GM21360 (cell line): ENCODE measurements around the gene ITPK1.

Experiments
- ATAC-seq: cut with Tn5 transposase; IDR thresholded peaks from one replicate; pipeline ENCODE4 v1.9.1; 2021; ENCODE audit warnings: mild to moderate bottlenecking, moderate library complexity; ENCODE audit not compliant: unreplicated experiment

Gene ITPK1

DNA sequence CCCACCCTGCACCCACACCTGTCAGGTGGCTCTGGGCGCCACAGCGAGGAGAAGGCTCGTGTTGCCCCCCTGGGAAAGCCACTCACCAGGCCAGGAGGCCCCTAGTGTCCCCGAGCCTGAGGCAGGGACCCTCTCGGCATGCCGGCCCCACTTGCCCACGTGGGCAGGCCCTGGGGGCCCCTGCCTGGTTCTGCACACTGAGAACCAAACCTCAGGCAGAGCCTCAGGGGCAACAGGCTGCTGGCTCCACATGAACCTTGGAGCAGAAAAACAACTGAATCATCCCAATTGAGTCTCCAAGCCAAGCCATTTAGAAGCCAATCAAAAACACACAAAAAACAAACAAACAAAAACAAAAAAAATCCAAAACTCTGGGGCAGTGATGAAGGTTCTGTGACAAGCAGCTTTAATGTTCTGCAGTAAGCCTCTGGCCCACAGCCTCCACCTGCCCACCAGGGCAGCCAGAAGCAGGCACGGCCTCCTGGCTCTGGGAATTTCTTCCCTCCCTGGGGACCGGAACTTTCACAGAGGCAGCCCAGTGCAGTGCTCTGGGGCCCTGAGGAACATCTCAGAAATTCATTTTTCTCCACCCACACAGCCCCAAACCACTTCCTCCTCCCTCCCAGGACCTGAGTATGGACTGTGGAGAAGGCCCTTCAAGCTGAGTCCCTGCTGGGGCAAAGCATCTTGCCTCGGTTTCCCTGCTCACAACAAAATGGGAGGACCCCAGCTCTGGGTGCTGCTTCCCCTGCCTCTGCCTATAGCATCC, 102.6 kb downstream of the ITPK1 start:
- ATAC-seq: peak; percentile 40

- no peak for ATAC-seq
These were observed 103.2 kb downstream of the ITPK1 start for GRCh38 chr14:93012506-93012905.

GRCh38 chr14:93011650-93012325, 103.9 kb downstream of the ITPK1 start:
- ATAC-seq: no peak

DNA sequence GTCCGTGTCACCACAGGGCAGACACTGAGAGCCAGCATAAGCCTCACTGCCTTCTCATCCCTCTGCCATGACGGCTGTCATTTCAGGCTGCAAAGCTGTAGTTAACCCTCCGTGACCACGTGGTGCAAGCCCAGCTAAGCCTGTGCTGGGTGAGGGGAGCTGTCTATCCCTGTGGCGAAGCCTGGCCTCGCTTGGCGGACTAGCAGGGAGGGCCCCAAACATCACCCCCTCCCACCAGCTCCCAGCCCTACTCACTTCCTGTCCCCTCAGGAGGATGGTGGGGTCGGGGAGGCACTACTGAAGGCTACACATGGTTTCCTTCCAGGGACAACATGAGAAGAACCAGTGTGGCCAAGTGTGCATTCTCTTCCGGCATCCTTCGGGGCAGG, 104.6 kb downstream of the ITPK1 start:
- ATAC-seq: no peak

DNA sequence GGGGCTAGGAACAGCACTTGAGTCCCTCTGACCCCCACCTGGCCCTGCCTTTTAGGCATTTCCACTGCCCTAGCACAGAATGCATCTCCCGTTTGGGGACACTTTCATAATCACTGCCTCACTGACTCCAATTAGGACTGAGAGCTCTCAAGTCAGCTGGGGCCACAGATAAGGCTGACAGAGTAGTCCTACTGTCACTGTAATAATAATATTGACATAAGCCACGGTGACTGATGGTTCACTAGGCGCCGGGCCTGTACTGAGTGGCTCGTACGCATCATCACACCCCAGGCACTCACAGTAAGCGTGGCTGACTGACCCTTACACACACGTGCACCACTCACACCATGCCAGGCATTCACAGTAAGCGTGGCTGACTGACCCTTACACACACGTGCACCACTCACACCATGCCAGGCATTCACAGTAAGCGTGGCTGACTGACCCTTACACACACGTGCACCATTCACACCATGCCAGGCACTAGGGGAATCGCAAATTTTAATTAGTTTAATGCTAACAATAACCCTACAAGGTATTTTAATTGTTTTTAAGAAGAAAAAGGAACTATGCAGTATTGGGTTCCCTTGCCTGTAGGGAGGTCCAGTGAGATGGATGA, 105.1 kb downstream of the ITPK1 start:
- ATAC-seq: no peak

DNA sequence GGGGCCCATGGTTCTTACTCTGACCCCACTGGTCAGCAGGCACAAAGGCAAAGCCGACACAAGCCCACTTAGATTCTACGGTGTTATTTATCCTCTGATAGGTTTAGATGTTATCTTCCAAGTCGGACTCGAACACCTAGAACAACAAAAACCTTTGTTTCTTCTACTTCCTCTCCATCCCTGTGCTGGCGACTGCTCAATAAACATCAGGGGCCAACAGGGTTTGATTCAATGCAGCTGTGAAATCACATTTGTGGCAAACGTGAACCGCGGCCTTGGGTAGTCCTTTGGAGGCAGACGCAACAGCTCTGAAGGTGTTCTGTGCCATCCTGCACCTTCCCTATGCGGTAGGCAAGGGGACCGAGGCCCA, 105.6 kb downstream of the ITPK1 start:
- no peak for ATAC-seq

DNA sequence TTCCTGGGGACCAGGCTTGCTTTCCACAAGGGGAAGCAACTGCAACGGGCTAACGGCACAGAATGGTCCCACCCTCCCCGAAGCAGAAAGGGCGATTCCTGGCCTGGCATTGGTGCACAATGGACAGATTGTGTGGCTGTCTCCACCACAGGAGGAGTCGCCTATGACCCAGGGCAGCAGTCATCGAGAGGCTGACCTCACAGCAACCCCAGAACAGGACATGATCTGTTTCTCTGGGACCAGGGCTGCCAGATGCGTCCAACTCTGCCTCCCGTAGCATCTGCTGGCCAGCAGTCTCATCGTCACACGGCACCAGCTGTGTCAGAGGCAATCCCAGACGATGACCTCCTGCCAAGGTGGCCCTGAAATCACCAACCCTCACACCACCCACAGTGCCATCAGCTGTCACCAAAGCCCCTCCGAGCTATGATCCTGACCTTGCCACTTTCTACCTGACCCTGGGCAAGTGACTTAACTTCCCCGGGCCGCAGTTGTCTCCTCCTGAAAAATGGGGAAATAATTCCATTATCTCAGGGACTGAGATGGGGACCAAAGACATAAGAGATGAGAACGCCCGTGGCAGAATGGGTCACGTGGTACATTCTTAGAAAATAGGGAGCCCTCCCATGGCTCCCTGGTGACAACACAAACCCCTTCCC, 106.1 kb downstream of the ITPK1 start:
- no peak for ATAC-seq

DNA sequence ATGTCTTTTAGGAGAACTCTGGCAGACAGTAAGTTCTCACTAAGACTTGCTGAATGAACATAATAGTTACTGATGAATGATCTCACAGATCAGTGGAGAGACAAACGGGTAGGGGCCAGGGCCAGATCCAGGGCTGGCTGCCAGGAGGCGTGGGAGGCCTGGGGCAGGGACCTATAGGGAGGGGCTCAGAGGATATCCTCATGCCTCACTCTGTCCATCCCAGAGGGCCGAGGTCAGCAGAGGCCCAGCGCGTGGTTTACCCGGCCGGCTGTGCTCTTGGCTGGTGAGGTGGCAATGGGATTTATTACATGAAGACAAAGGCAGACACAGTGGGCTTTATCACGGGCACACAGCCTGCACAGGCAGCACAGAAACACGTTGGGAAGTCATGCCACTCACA, 107.3 kb downstream of the ITPK1 start:
- no peak for ATAC-seq

GRCh38 chr14:93007225-93007997, 108.3 kb downstream of the ITPK1 start:
- no peak for ATAC-seq

- no peak for ATAC-seq
These were observed 109.1 kb downstream of the ITPK1 start for GRCh38 chr14:93006567-93007051.

GRCh38 chr14:93005838-93006237, 109.9 kb downstream of the ITPK1 start:
- ATAC-seq: no peak

- no peak for ATAC-seq
These were observed 110.5 kb downstream of the ITPK1 start for GRCh38 chr14:93005135-93005813.

- ATAC-seq: no peak
These were observed 111.0 kb downstream of the ITPK1 start for GRCh38 chr14:93004699-93005082.

- no peak for ATAC-seq
These were observed 111.6 kb downstream of the ITPK1 start for GRCh38 chr14:93003945-93004698.

GRCh38 chr14:93002851-93003298, 112.8 kb downstream of the ITPK1 start:
- no peak for ATAC-seq

DNA sequence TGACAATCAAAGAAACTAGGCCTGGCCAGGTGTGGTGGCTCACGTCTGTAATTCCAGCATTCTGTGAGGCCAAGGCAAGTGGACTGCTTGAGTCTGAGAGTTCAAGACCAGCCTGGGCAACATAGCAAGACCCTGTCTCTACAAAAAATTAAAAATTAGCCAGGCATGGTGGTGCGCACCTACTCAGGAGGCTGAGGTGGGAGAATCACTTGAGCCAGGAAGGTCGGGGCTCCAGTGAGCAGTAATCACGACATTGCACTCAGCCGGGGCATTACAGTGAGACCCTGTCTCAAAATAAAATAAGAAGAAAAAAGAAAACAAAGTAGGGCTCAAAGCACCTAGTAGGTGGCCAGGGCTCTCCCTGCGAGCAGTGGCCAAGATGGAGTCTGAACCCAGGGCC, 113.7 kb downstream of the ITPK1 start:
- no peak for ATAC-seq

GRCh38 chr14:92998946-92999345, 116.8 kb downstream of the ITPK1 start:
- ATAC-seq: no peak

- ATAC-seq: no peak
These were observed 118.2 kb downstream of the ITPK1 start for GRCh38 chr14:92997343-92998061.

DNA sequence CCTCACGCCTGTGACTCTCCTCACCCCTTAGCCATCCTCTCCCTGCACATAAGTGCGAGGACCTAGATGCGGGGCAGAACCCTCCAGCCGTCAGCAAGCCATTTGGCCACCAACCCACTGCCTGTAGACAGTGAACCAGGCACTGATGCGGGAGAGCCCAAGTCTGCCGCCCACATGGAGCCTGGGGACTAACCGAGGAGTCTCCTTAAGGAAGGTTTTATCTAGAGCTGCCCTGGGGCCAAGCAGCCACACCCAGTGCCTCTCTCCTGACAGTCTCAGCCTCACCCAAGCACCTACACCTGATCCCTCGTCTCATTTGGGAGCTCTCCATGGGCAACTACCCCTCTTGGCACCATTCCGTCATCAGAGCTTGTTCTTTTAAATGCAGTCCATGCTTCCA, 120.1 kb downstream of the ITPK1 start:
- ATAC-seq: no peak
